GM23338 (cell line): ENCODE data around the gene WNT2.

ENCODE experiments used
- CREB1 ChIP-seq: fragments of 250-450 bp; sonication (Bioruptor Pico); IDR thresholded peaks from 2 replicates; pipeline ENCODE4 v1.5.0; 2020; ENCODE audit warnings: low read depth, mild to moderate bottlenecking, moderate library complexity
- CTCF ChIP-seq, 2 experiments: fragments of 200-600 bp in 1 of 2; sonication (generic) in 1 of 2; conservative IDR thresholded peaks; 2 replicates each; pipeline versions ENCODE4 v1.5.1 to v1.6.1; 2016 to 2017; ENCODE audit warnings: antibody characterized with exemption in 2 of 2, low read depth in 2 of 2, mild to moderate bottlenecking in 2 of 2, moderate library complexity in 1 of 2
- EZH2 ChIP-seq: fragments of 200-600 bp; sonication (generic); IDR thresholded peaks from one replicate; pipeline ENCODE4 v1.8.0; 2017; ENCODE audit warnings: antibody characterized with exemption, mild to moderate bottlenecking, low read depth; ENCODE audit not compliant: unreplicated experiment
- EZH2phosphoT487 ChIP-seq: fragments of 200-600 bp; sonication (generic); IDR thresholded peaks from one replicate; pipeline ENCODE4 v1.8.1; 2018; ENCODE audit warnings: antibody characterized with exemption; ENCODE audit not compliant: unreplicated experiment
- JUNB ChIP-seq: IDR thresholded peaks from one replicate; pipeline ENCODE4 v1.6.1; 2016; ENCODE audit warnings: antibody characterized with exemption; ENCODE audit not compliant: unreplicated experiment
- ZNF114 ChIP-seq: fragments of 250-450 bp; sonication (Bioruptor Pico); IDR thresholded peaks from 2 replicates; pipeline ENCODE4 v1.5.0; 2020; ENCODE audit warnings: mild to moderate bottlenecking, moderate library complexity
- TF ChIP-seq, protein P1 (sequence below): IDR thresholded peaks from one replicate; pipeline ENCODE4 v1.6.1; 2018; ENCODE audit warnings: antibody characterized with exemption; ENCODE audit not compliant: unreplicated experiment

- TF ChIP-seq CTCF (conservative IDR thresholded peaks at IDR 0.05; ENCODE audit: low read depth in 2 of 2) (no peak), EZH2 (no peak), EZH2phosphoT487 (no peak), JUNB (no peak), CREB1 (CRISPR knock-in tag) (no peak), ZNF114 (CRISPR knock-in tag) (no peak)
- TF ChIP-seq, protein P1, sequence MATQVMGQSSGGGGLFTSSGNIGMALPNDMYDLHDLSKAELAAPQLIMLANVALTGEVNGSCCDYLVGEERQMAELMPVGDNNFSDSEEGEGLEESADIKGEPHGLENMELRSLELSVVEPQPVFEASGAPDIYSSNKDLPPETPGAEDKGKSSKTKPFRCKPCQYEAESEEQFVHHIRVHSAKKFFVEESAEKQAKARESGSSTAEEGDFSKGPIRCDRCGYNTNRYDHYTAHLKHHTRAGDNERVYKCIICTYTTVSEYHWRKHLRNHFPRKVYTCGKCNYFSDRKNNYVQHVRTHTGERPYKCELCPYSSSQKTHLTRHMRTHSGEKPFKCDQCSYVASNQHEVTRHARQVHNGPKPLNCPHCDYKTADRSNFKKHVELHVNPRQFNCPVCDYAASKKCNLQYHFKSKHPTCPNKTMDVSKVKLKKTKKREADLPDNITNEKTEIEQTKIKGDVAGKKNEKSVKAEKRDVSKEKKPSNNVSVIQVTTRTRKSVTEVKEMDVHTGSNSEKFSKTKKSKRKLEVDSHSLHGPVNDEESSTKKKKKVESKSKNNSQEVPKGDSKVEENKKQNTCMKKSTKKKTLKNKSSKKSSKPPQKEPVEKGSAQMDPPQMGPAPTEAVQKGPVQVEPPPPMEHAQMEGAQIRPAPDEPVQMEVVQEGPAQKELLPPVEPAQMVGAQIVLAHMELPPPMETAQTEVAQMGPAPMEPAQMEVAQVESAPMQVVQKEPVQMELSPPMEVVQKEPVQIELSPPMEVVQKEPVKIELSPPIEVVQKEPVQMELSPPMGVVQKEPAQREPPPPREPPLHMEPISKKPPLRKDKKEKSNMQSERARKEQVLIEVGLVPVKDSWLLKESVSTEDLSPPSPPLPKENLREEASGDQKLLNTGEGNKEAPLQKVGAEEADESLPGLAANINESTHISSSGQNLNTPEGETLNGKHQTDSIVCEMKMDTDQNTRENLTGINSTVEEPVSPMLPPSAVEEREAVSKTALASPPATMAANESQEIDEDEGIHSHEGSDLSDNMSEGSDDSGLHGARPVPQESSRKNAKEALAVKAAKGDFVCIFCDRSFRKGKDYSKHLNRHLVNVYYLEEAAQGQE = no peak
These were observed 39.5 kb downstream of the WNT2 start for GRCh38 chr7:117283371-117283770.
